ENCODE measurements around the gene DCST1. TPM values are rescaled to one million over a fixed set of nuclear protein-coding genes. Genes with fewer than 3 reads are reported as not detected.

Gene DCST1
- total RNA-seq, 1 donor from 2014 or later = not detected

DNA sequence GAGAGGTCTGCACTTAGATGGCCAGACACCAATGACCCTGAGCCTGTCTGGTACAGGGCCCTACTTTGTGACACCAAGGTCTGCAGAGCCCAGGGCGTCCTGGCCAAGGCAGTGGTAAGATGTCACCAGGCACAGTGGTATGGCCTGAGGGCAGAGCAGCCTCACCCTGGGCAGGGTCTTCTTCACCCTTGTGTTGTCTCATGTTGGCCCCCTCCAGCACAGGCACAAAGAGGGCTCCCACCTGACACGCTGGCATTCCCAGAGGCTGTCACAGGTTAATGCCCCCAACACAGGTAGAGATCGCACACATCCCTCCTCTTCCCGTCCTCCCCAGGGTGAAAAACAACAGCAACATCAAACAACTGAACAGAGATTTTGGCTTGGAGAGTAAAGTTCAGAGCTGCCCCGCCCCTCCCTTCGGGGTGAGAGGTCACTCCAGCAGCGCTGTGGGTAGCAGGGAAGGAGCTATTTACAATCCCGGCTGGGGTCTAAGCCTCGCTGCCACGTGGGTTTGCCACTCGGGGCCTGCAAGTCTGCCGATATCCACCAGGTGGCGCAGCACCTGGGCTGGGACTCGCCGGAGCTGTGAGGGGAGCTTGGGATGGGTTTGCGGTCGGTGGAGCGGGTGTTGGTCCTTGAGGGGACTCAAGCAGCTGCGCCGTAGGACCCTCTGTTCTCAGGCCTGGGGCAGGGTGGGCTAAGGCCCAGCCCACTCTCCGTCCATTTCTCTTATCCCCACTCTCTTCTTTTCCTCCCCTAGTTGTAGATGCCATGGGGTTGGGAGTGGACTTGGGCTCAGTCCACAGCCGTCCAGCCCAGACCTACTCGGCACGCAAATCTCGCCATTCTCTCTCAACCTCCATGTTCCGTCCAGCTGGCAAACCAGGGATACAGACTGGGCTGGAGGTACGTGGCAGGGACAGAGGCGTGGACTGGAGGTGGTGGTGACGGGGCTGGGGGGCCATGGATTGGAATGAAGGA is 57.7 kb downstream of the DCST1 start:
- peak; percentile 97 for DNase-seq (ENCODE audit: low read depth, low spot score)
- Mint-ChIP-seq H3K27ac (ENCODE audit: unreplicated experiment) (no peak overlapping the region), H3K4me3 (no peak overlapping the region), H3K36me3 (ENCODE audit: low read depth) (no peaks in the 10 kb centered on the region), H3K4me1 (peaks cover 5% of the 10 kb centered on the region), H3K27me3 (ENCODE audit: low read depth) (peaks cover 49% of the 10 kb centered on the region), H3K9me3 (no peaks in the 10 kb centered on the region)
- TF ChIP-seq, protein P1, sequence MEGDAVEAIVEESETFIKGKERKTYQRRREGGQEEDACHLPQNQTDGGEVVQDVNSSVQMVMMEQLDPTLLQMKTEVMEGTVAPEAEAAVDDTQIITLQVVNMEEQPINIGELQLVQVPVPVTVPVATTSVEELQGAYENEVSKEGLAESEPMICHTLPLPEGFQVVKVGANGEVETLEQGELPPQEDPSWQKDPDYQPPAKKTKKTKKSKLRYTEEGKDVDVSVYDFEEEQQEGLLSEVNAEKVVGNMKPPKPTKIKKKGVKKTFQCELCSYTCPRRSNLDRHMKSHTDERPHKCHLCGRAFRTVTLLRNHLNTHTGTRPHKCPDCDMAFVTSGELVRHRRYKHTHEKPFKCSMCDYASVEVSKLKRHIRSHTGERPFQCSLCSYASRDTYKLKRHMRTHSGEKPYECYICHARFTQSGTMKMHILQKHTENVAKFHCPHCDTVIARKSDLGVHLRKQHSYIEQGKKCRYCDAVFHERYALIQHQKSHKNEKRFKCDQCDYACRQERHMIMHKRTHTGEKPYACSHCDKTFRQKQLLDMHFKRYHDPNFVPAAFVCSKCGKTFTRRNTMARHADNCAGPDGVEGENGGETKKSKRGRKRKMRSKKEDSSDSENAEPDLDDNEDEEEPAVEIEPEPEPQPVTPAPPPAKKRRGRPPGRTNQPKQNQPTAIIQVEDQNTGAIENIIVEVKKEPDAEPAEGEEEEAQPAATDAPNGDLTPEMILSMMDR (conservative IDR thresholded peaks at IDR 0.05) = peak; percentile 97

DNA sequence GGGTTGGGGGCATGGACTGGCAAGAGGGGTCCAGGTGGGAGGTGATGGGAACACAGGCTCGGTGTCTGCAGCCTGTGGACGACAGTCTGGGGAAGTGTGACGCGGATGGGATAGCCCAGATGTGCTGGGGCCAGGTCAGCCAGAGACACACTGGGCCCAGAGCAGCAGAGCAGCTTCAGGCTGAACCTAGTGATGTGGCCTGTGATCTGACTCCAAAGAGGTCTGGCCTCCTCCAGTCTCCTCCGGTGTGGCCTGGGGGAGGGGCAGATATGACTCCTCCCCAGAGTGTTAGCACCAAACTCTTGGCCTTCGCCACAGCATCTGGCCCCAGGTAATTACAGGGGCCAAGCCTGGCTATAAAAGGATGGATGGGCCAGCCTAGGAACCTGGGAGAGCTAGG is 58.5 kb downstream of the DCST1 start:
- peaks cover 54% of the 10 kb centered on the region for H3K27me3 Mint-ChIP-seq (ENCODE audit: low read depth)
- no peaks in the 10 kb centered on the region for H3K36me3 Mint-ChIP-seq (ENCODE audit: low read depth)
- H3K9me3 Mint-ChIP-seq = no peaks in the 10 kb centered on the region
- TF ChIP-seq, protein P1 (conservative IDR thresholded peaks at IDR 0.05) = no peak
- no peak overlapping the region for H3K4me3 Mint-ChIP-seq
- peaks cover 5% of the 10 kb centered on the region for H3K4me1 Mint-ChIP-seq
- no peak overlapping the region for H3K27ac Mint-ChIP-seq (ENCODE audit: unreplicated experiment)
- DNase-seq (ENCODE audit: low read depth, low spot score) = no peak

DNA sequence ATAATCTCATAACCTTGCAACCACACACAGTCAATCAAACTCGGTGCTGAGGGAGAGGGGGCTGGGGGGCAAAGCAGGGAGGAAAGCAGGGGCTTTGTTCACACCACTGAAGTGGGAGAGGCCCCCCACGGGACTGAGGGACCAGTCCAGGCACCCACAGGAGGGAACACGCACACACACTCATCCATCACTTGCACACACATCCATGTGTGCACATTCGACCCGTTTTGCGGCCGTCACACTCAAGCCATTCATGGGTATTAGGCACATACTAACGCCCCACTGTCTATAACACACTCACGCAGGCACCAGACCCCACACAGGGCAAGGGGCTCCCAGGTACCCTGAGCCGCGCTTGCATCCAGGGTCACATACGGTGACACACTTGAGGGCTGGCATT is 59.0 kb downstream of the DCST1 start:
- H3K27me3 Mint-ChIP-seq (ENCODE audit: low read depth) = peaks cover 51% of the 10 kb centered on the region
- peak overlapping the region; percentile 43 for H3K27ac Mint-ChIP-seq (ENCODE audit: unreplicated experiment)
- H3K36me3 Mint-ChIP-seq (ENCODE audit: low read depth) = no peaks in the 10 kb centered on the region

DNA sequence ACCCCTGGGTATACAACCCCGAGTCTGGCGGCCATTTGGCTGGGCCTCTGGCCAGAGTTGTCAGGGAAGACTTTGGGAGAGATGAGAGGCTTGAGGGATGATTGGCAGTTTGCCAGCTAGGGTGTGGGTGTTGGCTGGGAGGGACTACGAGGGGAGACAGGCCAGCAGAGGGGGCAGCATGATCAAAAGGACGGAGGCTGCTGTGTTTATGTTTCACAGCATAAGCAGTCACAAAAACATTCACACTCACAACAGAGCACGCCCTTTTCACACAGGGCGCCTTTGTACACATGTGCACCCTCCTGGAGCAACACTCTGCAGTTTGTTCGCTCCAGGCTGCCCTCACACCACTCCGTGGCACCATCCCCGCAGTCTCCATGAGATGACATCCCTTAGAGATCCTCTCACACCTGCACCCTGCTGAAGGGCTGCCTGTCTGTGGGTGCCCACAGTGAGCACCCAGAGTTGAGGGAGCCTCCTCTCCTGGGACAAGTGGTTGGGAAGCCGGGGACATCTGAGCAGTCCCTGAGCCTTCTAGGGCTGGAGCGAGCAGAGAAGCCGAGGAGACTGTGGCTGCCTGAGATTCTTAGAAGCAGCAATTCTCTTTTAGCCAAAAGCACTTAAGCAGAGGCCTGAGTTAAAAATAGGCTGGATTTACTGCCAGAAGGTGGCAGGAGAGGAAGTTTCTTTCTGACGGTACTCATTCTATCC is 60.4 kb downstream of the DCST1 start:
- TF ChIP-seq, protein P1 (conservative IDR thresholded peaks at IDR 0.05) = peak; percentile 60
- Mint-ChIP-seq H3K4me3 (no peak overlapping the region), H3K36me3 (ENCODE audit: low read depth) (no peaks in the 10 kb centered on the region), H3K27me3 (ENCODE audit: low read depth) (peaks cover 53% of the 10 kb centered on the region), H3K27ac (ENCODE audit: unreplicated experiment) (no peak overlapping the region), H3K9me3 (no peaks in the 10 kb centered on the region), H3K4me1 (peaks cover 5% of the 10 kb centered on the region)
- DNase-seq (ENCODE audit: low read depth, low spot score) = no peak

More for the DNA sequence above, 59.0 kb downstream of the DCST1 start:
- no peak for DNase-seq (ENCODE audit: low read depth, low spot score)
- Mint-ChIP-seq H3K9me3 (no peaks in the 10 kb centered on the region), H3K4me1 (peaks cover 5% of the 10 kb centered on the region), H3K4me3 (no peak overlapping the region)
- TF ChIP-seq, protein P1 (conservative IDR thresholded peaks at IDR 0.05) = no peak

DNA sequence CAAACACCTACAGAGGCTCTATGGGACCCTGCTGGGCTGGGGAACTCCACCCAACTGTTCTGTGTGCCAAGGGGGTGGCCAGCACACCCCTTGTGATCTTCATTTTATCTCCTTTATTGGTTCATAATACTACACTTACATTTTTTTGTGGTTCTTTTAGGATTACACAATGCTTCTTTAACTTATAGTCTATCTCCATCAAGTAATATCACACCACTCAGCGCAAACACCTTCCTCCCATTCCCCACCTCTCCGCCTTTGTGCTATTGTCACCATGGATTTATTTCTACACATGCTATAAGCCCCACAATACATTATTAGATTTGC is 61.0 kb downstream of the DCST1 start:
- peak overlapping the region; percentile 22 for H3K27ac Mint-ChIP-seq (ENCODE audit: unreplicated experiment)
- peaks cover 5% of the 10 kb centered on the region for H3K4me1 Mint-ChIP-seq
- TF ChIP-seq, protein P1 (conservative IDR thresholded peaks at IDR 0.05) = no peak
- peaks cover 53% of the 10 kb centered on the region for H3K27me3 Mint-ChIP-seq (ENCODE audit: low read depth)
- DNase-seq (ENCODE audit: low read depth, low spot score) = no peak
- no peak overlapping the region for H3K4me3 Mint-ChIP-seq
- H3K36me3 Mint-ChIP-seq (ENCODE audit: low read depth) = no peaks in the 10 kb centered on the region
- H3K9me3 Mint-ChIP-seq = no peaks in the 10 kb centered on the region

All from neural crest cell (in vitro differentiated cells).